ENCODE data around the gene CHN2.

CHN2 gene

DNA sequence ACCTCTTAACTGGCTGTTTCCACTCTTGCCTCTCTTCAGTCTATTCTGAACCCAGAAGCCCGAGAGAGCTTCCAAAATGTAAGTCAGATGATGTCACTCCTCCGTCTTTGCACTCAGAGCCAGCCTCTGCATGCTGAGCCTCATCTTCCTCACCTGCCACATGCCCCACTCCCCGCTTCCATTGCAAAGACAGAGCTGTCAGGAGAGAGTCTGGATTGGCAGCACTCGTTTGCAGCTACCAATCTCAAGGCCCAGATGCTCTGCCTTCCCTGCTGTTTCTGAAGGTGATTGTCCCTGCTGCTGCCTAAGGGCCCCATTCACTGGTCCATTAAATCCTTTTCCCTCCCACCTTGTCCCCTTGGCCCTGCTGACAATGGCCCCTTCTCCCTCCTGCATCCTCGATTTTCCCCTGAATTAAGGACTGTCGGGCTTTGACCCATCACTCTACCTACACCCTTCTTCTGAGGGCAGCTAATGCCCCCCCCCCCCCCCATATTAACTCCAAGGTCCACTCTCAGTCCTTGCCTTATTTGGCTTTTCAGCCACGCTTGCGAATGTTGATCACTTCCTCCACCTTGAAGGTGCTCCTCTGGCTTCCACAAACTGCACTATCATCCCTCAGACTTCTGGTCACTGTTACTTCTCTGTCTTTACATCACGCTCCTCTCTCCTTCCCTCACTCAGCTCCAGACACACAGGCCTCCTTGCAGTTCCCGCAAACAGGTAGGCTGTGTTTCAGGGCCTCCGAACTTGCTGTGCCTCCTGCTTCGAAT, 98.5 kb downstream of the CHN2 start:
- no peak overlapping the region for H3K4me3 ChIP-seq (ENCODE audit: low read length)
- no peak for DNase-seq (ENCODE audit: low read depth, low spot score)

DNA sequence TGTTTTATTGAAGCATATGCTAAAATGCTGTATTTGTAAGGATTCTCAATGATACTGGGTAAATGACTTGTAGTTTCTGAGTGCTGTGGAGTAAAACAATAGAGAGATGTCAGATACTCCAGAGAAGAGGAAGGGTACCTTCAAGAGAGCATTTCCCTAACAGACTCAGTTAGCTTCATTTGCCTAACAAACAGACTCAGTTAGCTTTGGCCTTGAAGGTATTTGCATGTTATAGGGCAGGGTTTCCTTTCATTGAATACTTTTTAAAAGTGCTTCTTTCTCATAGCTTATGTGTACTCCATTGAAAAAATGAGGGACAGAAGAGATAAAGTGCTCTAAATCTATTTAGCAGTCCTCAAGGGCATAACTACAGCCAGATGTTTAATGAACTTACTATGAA, 101.8 kb downstream of the CHN2 start:
- no peak overlapping the region for H3K4me3 ChIP-seq (ENCODE audit: low read length)
- no peak for DNase-seq (ENCODE audit: low read depth, low spot score)

DNA sequence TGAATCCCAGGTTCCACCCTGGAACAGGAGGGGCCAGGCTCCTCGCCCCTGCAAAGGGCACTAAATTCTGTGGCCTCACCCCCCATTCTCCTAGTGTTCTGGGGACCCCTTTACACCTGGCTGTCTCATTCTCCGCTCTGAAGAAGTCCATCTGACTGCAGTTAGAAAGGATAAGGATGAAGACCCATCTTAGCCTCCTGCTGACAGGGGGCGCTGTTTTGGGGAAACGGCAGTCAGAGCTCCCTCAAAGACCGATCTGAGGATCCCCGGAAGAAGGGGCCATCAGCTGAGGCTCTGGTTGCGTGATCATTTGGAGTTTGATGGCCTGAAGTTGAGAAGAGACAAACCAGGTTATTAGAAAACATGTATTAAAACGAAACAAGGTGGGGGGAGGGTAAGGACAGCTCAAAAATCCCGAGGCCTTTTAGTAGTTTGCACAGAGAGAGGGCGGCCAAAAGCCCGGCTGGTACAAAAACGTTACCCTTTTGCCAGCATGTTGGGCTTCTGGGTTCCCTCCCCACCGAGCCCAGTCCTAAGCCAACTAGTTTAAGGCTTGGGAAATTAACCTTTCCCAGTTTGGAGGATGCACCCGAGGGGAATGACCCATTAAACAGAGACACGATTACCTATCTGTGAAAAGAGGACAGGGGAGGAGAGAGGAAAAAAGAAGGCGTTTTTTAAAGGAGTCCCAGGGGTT, 102.8 kb downstream of the CHN2 start:
- H3K4me3 ChIP-seq (ENCODE audit: low read length), result no peak overlapping the region

DNA sequence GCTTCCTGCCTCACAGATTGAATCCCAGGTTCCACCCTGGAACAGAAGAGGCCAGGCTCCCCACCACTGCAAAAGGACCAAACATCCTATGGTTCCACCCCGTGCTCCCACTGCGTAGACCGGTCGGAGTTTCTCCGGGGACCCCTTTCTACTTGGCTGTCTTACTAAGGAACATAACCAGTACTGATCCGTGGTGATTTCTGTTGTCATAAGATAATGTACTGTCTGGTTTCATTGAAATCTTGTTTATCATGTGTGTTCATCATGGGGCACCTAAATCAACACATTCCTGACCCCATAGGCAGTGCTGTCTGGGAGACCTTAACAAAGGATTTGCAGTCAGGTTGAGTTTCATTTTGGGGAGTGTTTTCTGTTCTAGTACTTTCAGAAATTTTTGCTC, 104.5 kb downstream of the CHN2 start:
- H3K4me3 ChIP-seq (ENCODE audit: low read length), result no peak overlapping the region
- DNase-seq (ENCODE audit: low read depth, low spot score), result no peak

More for the DNA sequence above, 102.8 kb downstream of the CHN2 start:
- no peak for DNase-seq (ENCODE audit: low read depth, low spot score)

DNA sequence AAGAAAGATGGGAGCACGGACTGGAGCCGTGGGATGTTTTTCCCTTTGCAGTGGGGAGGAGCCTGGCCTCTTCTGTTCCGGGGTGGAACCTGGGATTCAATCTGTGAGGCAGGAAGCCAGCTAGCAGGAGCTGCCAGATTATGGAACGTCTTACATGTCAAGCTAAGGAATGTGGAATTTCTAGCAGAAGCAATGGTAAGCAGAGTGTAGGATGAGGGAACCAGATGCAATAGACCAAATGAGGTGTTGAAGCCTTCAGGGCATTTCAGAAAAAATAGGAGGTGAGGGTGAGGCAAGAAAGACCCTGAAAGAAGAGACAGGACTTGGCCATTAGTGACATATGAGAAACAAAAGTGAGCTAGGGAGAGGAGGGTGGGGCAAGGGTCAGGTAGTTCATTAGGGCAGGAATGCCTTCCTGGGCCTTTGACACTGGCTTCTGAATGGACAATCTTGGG, 105.5 kb downstream of the CHN2 start:
- DNase-seq (ENCODE audit: low read depth, low spot score), result no peak
- H3K4me3 ChIP-seq (ENCODE audit: low read length), result no peak overlapping the region

DNA sequence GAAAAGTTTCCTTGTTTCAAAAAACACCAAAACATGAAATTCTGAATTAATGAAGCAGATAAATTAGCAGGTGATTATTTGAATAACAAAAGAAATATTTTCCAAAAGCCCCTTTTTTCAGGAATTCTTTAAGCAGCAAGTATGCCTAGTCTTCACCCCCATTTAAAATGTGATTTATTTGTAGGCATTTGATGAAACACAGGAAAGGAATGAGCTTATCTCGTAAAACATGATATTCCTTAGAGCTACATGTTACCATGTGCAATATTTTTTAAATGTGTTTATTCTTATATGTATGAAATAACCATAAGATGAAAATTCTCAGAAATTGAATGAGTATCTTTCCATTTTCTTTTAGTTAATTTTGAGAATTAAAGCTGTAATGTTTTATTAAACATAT, 106.1 kb downstream of the CHN2 start:
- H3K4me3 ChIP-seq (ENCODE audit: low read length), result no peak overlapping the region
- DNase-seq (ENCODE audit: low read depth, low spot score), result no peak

DNA sequence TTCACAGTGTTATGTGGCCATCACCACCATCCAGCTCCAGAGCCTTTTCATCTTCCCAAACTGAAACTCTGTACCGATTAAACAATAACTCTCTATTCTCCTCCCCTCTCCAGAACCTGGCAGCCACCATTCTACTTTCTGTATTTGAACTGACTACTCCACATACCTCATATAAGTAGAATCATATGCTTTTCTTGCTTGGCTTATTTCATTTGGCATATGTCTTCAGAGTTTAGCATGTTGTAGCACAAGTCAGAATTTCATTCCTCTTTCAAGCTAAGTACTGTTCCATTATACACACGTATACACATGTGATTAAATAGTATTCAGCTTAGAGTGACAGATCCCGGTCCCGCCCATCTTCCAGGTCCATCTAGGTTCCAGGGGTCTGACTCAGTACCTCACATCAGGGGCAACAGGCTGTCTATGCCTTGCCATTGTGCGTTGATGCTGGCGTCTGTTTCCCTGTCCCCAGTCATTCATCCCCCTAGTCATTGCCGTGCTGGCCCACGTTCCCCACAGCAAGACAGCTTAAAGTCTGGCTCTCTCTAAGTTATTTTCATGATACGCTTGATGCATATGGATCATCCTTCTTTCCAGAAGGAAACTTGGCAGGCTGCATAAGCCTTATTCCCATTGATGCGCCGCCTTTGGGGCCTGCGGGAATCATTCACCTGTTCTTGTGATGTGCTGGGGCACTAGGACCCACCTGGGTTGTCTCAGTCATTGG, 108.3 kb downstream of the CHN2 start:
- DNase-seq (ENCODE audit: low read depth, low spot score), result no peak
- no peak overlapping the region for H3K4me3 ChIP-seq (ENCODE audit: low read length)

DNA sequence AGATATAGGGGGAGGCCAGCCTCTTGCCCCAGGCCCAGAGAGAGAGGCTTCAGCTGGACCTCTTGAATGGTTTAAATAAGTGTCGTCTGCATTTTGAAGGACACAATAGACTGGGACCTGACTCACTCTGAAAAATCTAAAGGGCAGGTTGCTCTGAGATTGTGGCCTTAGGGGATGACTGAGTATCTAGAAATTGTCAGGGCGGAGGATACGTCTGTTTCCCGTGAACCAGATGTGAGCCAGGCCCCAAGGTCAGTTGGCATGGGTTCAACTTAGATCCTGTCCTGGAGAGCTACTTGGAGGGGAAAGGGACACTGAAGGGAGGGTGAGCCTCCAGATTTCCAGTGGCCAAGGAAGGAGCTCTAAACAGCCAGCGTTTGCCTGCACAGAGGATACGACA, 110.2 kb downstream of the CHN2 start:
- H3K4me3 ChIP-seq (ENCODE audit: low read length), result no peak overlapping the region
- no peak for DNase-seq (ENCODE audit: low read depth, low spot score)

DNA sequence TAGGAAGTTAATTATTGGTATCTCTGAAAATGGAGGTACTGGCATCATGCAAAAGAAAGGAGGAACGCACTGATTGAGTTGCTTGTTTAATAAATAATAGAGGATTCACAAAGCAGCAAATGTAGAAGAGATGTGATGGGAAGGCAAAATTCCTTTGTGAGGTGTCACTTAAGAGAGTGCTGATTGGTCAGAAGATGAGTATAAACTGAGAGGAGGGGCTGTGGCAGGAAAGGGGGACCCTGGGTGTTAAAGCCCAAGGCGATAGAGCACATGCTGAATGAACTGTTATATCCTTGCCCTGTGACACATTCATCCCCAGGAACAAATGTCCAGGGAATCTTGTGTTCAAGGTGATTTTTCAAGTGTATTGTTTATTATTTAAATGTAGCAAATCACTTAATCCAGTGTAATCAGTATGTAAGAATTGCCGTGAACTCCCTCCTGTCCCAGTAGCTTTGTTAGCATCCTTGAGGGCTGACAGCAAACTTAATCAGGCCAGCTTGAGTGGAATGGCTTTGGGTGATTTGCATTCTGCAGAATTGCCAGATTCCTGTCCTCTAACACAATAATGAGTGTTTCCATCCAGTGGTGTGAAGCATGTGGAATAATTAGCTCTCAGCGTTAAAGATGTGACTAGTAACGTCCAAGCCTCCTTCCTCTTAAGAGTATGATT, 111.9 kb downstream of the CHN2 start:
- H3K4me3 ChIP-seq (ENCODE audit: low read length), result no peak overlapping the region
- no peak for DNase-seq (ENCODE audit: low read depth, low spot score)

DNA sequence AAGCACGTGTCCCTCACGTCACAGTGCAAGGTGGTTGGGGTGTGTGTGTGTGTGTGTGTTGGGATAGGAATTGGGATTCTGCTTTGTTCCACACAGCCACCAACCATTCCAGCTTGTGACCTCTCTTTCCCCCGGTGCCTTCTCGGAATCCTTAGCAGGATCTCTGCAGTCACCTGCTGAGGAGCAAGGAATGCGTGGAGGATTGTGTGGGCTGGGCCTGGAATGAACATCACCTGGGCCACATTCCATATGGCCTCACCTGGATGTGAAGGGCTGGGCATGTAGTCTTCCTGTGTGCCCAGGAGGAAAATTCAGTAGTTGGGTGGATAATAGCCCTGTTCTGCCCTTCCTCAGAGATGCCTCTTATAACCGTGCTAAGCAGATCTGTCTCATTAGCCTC, 113.8 kb downstream of the CHN2 start:
- no peak for DNase-seq (ENCODE audit: low read depth, low spot score)
- H3K4me3 ChIP-seq (ENCODE audit: low read length), result no peak overlapping the region

DNA sequence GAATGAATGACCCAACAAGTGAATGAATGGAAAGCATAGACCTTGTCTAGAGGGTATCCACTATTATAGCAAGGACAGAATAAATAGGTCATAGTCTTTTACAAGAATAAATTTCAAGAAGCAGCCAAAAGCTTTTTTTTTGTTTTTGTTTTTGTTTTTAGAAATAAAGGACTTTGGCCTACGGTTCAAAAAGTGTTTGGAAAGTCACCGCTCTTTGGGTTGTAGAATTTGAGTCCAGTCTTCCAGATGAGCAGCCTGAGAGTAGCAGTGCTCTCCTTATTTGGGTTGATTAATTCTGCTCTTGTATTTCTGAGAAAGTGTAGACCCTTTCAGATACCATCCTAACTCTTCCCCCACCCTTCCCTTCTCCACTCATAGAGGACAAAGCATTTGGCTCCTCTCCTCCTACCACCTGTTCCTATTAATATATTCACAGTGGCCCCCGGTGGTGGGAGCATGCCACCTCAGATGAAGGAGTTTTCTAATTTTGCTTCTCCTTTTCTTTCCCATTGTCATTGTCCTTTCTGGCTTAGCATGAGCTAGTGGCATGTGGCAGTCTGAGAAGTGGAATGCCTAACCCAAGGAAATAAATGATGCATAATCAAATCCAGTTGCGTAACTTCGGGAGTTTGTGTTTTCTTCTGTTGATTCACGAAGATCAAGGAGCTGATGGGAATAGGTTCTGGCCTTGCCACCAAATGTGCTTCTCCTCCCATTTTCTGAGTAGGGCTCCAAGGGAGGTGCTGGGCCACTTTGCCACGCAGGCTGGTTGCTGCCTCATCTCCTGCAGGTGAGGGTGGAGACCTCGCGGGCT, 114.7 kb downstream of the CHN2 start:
- no peak overlapping the region for H3K4me3 ChIP-seq (ENCODE audit: low read length)
- no peak for DNase-seq (ENCODE audit: low read depth, low spot score)

DNA sequence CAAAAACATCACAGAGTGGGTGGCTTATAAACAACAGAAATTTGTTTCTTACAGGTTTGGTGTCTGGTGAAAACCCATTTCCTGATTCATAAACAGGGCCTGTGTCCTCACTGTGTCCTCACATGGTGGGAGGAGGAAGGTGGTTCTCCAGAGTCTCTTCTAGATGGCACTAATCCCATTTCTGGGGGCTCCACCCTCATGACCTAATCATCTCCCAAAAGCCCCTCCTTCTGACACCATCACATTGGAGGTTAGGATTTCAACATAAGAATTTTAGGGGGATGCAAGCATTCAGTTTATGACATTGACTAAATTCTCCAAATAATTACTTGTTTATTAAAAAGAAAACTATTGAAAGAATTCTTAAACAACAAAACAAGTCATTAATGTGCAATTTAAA, 116.0 kb downstream of the CHN2 start:
- H3K4me3 ChIP-seq (ENCODE audit: low read length), result no peak overlapping the region
- DNase-seq (ENCODE audit: low read depth, low spot score), result no peak

DNA sequence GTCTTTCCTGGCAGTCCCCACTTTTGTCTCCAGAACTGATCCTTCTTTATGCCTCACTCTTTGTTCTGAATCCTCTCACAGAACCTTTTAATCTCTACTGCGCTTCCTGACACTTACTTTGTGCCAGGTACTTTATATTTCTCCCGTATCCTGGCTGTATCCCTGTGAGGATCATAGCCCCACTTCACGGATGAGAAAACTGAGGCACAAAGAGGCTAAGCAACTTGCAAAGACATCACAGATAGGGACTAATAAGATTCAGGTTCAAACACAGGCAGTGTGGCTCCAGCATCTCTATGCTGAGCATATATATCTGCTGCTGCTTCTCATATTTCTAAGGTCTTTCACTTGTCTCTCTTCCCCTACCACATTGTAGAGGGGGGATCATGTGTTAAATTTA, 116.7 kb downstream of the CHN2 start:
- DNase-seq (ENCODE audit: low read depth, low spot score), result no peak
- H3K4me3 ChIP-seq (ENCODE audit: low read length), result no peak overlapping the region

DNA sequence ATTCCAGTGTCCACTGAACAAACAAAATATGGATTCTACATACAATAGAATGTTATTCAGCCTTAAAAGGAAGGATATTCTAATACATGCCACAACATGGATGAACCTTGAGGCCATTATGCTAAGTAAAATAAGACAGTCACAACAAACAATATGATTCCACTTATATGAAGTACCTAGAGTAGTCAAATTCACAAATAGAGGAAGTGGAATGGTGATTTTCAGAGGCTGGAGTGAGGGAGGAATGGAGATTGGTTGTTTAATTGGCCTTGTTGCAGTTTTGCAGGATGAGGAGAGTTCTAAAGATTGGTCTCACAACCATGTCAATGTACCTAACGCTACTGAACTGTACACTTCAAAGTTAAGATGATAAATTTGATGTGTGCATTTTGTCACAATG, 119.6 kb downstream of the CHN2 start:
- no peak for DNase-seq (ENCODE audit: low read depth, low spot score)
- no peak overlapping the region for H3K4me3 ChIP-seq (ENCODE audit: low read length)

DNA sequence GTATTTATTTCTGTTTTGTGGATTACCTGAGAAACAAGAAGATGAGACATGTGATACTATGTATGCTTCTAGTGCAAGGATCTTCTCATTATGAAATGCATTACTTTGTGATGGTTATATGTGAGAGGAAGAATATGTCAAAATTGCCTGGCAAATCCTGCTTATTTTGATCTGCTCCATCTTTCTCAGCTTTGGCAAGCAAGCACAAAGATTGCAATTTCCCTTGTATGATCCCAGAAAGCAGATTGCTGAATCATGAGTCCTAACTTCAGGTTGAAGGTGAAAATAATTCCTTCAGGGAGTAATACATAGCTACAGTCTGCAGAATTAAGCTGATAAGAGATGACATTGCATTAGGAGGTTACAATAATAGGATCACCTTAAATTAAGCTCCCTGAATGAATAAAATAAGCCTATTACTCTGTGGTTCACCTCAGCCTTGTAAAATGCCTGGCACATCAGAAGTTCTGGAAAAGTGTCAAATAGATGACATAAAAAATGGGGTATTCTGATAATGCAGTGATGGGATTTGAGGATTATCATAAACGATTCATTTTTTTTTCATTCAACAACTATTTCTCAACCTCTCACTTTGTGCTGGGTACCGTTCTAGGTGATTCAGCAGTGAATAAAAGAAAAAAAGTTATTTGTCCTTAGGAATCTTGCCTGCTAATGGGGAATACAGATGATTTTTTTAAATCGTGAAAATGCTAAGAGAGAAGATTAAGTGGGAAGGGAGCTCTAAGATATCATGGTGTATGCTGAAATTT, 120.7 kb downstream of the CHN2 start:
- H3K4me3 ChIP-seq (ENCODE audit: low read length), result no peak overlapping the region
- no peak for DNase-seq (ENCODE audit: low read depth, low spot score)

DNA sequence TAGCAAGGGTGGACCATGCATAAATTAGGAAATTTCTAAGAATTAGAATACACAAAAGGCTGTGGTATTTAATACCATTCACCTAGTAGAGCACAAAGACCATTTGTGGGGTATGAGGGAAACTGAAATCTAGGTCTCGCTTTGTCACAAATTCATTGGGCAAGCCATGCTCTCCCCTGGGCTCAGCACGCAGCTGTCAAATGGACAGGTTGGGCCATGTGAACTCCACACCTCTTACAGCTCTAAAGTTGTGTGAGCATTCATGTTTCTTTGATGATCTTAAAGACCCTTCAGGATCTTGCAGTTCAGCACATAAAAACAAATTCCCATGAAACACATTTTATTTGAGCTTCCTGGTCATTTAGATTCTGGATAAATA, 121.3 kb downstream of the CHN2 start:
- H3K4me3 ChIP-seq (ENCODE audit: low read length), result no peak overlapping the region

DNA sequence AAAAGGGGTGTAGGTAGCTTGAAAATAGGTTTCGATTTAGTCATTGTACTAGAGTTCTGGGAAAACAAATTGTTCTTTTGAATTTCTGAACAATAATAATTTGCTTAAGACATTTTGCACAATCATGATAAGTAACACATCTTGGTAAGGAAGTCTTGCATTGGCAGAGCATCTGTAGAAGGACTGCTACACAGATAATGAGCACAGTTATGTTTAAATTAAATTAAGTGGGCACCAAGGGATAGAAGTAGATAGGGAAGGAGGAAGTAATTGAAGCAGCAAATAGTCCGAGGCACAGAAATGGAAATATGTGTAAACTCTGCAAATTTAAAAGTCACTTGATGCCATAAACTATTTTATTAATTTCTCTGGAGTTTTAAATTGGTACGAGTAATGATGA, 122.4 kb downstream of the CHN2 start:
- DNase-seq (ENCODE audit: low read depth, low spot score), result no peak
- no peak overlapping the region for H3K4me3 ChIP-seq (ENCODE audit: low read length)

More for the DNA sequence above, 121.3 kb downstream of the CHN2 start:
- DNase-seq (ENCODE audit: low read depth, low spot score), result no peak
